ENCODE measurements around the gene PAQR9.

PAQR9 gene

GRCh38 chr3:142916605-142917004 lies 46.9 kb downstream of the PAQR9 start:
- no peak for DNase-seq (ENCODE audit: low read depth in 2 of 2)

- no peak for DNase-seq (ENCODE audit: low read depth in 2 of 2)
These were observed 47.8 kb downstream of the PAQR9 start for GRCh38 chr3:142915636-142916035.

GRCh38 chr3:142914286-142914811 lies 49.1 kb downstream of the PAQR9 start:
- no peak for DNase-seq (ENCODE audit: low read depth in 2 of 2)

- DNase-seq (ENCODE audit: low read depth in 2 of 2), result no peak
These were observed 50.0 kb downstream of the PAQR9 start for GRCh38 chr3:142913432-142913831.

GRCh38 chr3:142912402-142913172 lies 50.9 kb downstream of the PAQR9 start:
- DNase-seq (ENCODE audit: low read depth in 2 of 2), result no peak
